GM12878 (cell line): Measurements from ENCODE around the gene NPL. TPM values are rescaled to one million over a fixed set of nuclear protein-coding genes. Genes with fewer than 3 reads are reported as not detected.

Source experiments
- ATAC-seq: fragments of 200-7000 bp; cut with Tn5 transposase; 3 replicates; pipeline ENCODE4 v1.9.1; 2020; ENCODE audit warnings: mild to moderate bottlenecking, moderate library complexity
- BruUV-seq: library from RNA; stranded (reverse); fragments of 400-500 nt; replicated peaks from 2 replicates; lab custom pipeline; 2021; lab: Mats Ljungman, UMichigan
- CTCF ChIA-PET: fragments of 300-600 bp; sonication (Branson Sonifier 250); formaldehyde crosslinking; extraction: SDS; loops from one replicate; lab custom pipeline; 2021; ENCODE audit warnings: inconsistent platforms; lab: Yijun Ruan, JAX
- POLR2A ChIA-PET: fragments of 350-600 bp; formaldehyde crosslinking; extraction: SDS; loops from one replicate; lab custom pipeline; 2021; ENCODE audit warnings: inconsistent platforms; lab: Charles Lee
- RAD21 ChIA-PET: fragments of 300-600 bp; sonication (Branson Sonifier 250); formaldehyde crosslinking; loops from one replicate; lab custom pipeline; 2023; ENCODE audit warnings: antibody characterized with exemption; ENCODE audit not compliant: unreplicated experiment; lab: Charles Lee
- SMC1A ChIA-PET: fragments of 300-600 bp; sonication (Branson Sonifier 250); formaldehyde crosslinking; loops from one replicate; lab custom pipeline; 2023; ENCODE audit not compliant: unreplicated experiment, uncharacterized antibody; lab: Charles Lee
- DNase-seq: peaks from one replicate; pipeline ENCODE4 v3.0.0-alpha.2; 2011; ENCODE audit warnings: low read depth, low spot score
- FAIRE-seq: peaks from 3 replicates; lab custom pipeline; 2011; peaks lifted over from hg19 to GRCh38; lab: Jason Lieb, UNC
- H2AFZ ChIP-seq: 2 replicates; pipeline ENCODE4 v1.6.0; 2011; ENCODE audit warnings: low read depth, low read length, control low read depth; ENCODE audit not compliant: control insufficient read depth
- H3K27ac ChIP-seq: 2 replicates; pipeline ENCODE4 v1.5.1; 2011; ENCODE audit warnings: control low read depth; ENCODE audit not compliant: control insufficient read depth, insufficient read depth
- H3K27me3 ChIP-seq, 2 experiments: replicated peaks in 1 of 2; 2 replicates each; pipeline versions ENCODE4 v1.6.0 to v1.6.1; 2011; ENCODE audit warnings: low read length in 1 of 2; ENCODE audit not compliant: control insufficient read depth in 2 of 2, insufficient read depth in 2 of 2
- H3K36me3 ChIP-seq, 2 experiments: 2 replicates each; pipeline ENCODE4 v1.5.1; 2011; ENCODE audit warnings: low read length in 1 of 2; ENCODE audit not compliant: control insufficient read depth in 2 of 2, insufficient read depth in 2 of 2
- H3K4me1 ChIP-seq: 2 replicates; pipeline ENCODE4 v1.6.1; 2011; ENCODE audit warnings: mild to moderate bottlenecking, low read length, moderate library complexity, mixed read lengths; ENCODE audit not compliant: control insufficient read depth, insufficient read depth
- H3K4me2 ChIP-seq: 2 replicates; pipeline ENCODE4 v1.6.0; 2011; ENCODE audit warnings: control low read depth; ENCODE audit not compliant: control insufficient read depth, insufficient read depth
- H3K4me3 ChIP-seq: fragments of 200-600 bp; sonication (generic); 2 replicates; pipeline ENCODE4 v1.5.1; 2016
- H3K79me2 ChIP-seq: 2 replicates; pipeline ENCODE4 v1.6.0; 2011; ENCODE audit warnings: low read length; ENCODE audit not compliant: control insufficient read depth, insufficient read depth
- H3K9ac ChIP-seq: 2 replicates; pipeline ENCODE4 v1.8.0; 2011; ENCODE audit warnings: low read length, control low read depth, mixed read lengths; ENCODE audit not compliant: control insufficient read depth, insufficient read depth
- H3K9me3 ChIP-seq: replicated peaks from 3 replicates; pipeline ENCODE4 v1.5.1; 2011; ENCODE audit warnings: mild to moderate bottlenecking, low read length; ENCODE audit not compliant: control insufficient read depth, insufficient read depth
- H4K20me1 ChIP-seq: 2 replicates; pipeline ENCODE4 v1.6.0; 2011; ENCODE audit not compliant: control insufficient read depth, insufficient read depth
- CEBPZ ChIP-seq: fragments of 150-350 bp; IDR thresholded peaks from 2 replicates; pipeline ENCODE4 v1.6.1; 2016; ENCODE audit warnings: low read depth, low read length
- E2F8 ChIP-seq: fragments of 450-650 bp; IDR thresholded peaks from 2 replicates; pipeline ENCODE4 v1.6.1; 2018; ENCODE audit warnings: mild to moderate bottlenecking, low read depth, moderate library complexity; ENCODE audit not compliant: partially characterized antibody
- JUND ChIP-seq: IDR thresholded peaks from 2 replicates; pipeline ENCODE4 v1.6.1; 2012; ENCODE audit warnings: low read depth, mild to moderate bottlenecking, low read length, improper control_type of control experiment, moderate library complexity
- PRDM15 ChIP-seq: fragments of 450-650 bp; formaldehyde crosslinking; IDR thresholded peaks from 2 replicates; pipeline ENCODE4 v1.4.0; 2020; ENCODE audit warnings: mild to moderate bottlenecking, moderate library complexity
- STAT3 ChIP-seq: IDR thresholded peaks from 2 replicates; pipeline ENCODE4 v1.6.1; 2011; ENCODE audit warnings: low read depth, low read length, improper control_type of control experiment
- SUZ12 ChIP-seq: fragments of 200-600 bp; sonication (generic); IDR thresholded peaks from one replicate; pipeline ENCODE4 v1.6.1; 2018; ENCODE audit warnings: antibody characterized with exemption, mild to moderate bottlenecking; ENCODE audit not compliant: unreplicated experiment
- WGBS: methylation state at CpG from one replicate; pipeline ENCODE4 v1.1.6; 2016; ENCODE audit warnings: low lambda C conversion rate; ENCODE audit not compliant: insufficient replicate concordance, insufficient coverage; ENCODE audit errors: missing lambda C conversion rate; 5-methylcytosine and 5-hydroxymethylcytosine counted together
- in situ Hi-C: fragments of 300-500 bp; cut with MboI; formaldehyde crosslinking; loops from 9 replicates; pipeline ENCODE4 v1.14.3; 2018; ENCODE audit warnings: mixed read lengths
- intact Hi-C: fragments of 100-400 bp; cut with micrococcal nuclease; formaldehyde crosslinking; loops from one replicate; pipeline ENCODE4 v1.14.2; 2022; ENCODE audit not compliant: unreplicated experiment
- polyA plus RNA-seq, 11 experiments: library from polyadenylated mRNA; depleted of rRNA in 4 of 11; unstranded in 6 of 11; stranded (reverse) in 5 of 11; fragments of >200 nt; fragmentation: Nextera tagmentation in 4 of 11; fragmentation: Illumina TruSeq in 1 of 11; extraction: Ambion mirVana in 4 of 11; extraction: Trizol in 1 of 11; gene quantifications; 1 replicate in 1 of 11; 2 replicates in 10 of 11; pipeline versions ENCODE4 v1.2.1 to v1.2.3, GENCODE V29; 2011 to 2016; ENCODE audit warnings: inconsistent platforms in 2 of 11, missing spikeins in 2 of 11, low read depth in 1 of 11
- total RNA-seq, 4 experiments: library from RNA; depleted of rRNA in 3 of 4; stranded (reverse); fragments of >200 nt in 3 of 4; fragmentation: Illumina TruSeq in 1 of 4; extraction: Trizol in 1 of 4; gene quantifications; 2 replicates each; pipeline versions ENCODE4 v1.2.1 to v1.2.3, GENCODE V29; 2013 to 2021

The NPL gene
- total and polyA plus RNA-seq, 10 of the 15 experiments (the other 5 are each of a cell fraction or from before 2014, with no cell fraction given) = 5.3 to 19.2 (median 10.0) TPM

GRCh38 chr1:182833271-182833670 is 43.7 kb downstream of the NPL start:
- no peak for TF ChIP-seq STAT3
- no peak for TF ChIP-seq JUND
- no peak for TF ChIP-seq SUZ12
- ATAC-seq = no peak
- no peaks in the 10 kb centered on the region for H3K79me2 ChIP-seq
- no peaks in the 10 kb centered on the region for H4K20me1 ChIP-seq
- no peak for FAIRE-seq
- H2AFZ ChIP-seq = no peak overlapping the region
- ChIA-PET CTCF (no interaction called here), SMC1A (no interaction called here), RAD21 (no interaction called here), POLR2A (no interaction called here)
- H3K27ac ChIP-seq = no peak overlapping the region
- intact Hi-C loops (no loop called here), in situ Hi-C loops (no loop called here)
- no TSS peak for BruUV-seq
- H3K36me3 ChIP-seq = no peaks in the 10 kb centered on the region
- H3K4me2 ChIP-seq = no peak overlapping the region
- H3K4me3 ChIP-seq = no peak overlapping the region
- DNase-seq = no peak
- H3K27me3 ChIP-seq = no peaks in the 10 kb centered on the region
- no peaks in the 10 kb centered on the region for H3K4me1 ChIP-seq
- H3K9ac ChIP-seq = no peak overlapping the region
- no peaks in the 10 kb centered on the region for H3K9me3 ChIP-seq

- no peak overlapping the region for H3K4me2 ChIP-seq
- ATAC-seq (no peak), DNase-seq (no peak), FAIRE-seq (no peak)
- ChIA-PET POLR2A (interaction anchor here (0.6 kb wide), 1 partner anchor 820 kb away, joined by 3 read pairs; no protein-coding TSS in a partner anchor), SMC1A (no interaction called here), RAD21 (interaction anchor here (1.5 kb wide), 1 partner anchor 49 kb away, joined by 3 read pairs; no protein-coding TSS in a partner anchor), CTCF (no interaction called here)
- H3K9me3 ChIP-seq = no peaks in the 10 kb centered on the region
- H3K27ac ChIP-seq = no peak overlapping the region
- no peak overlapping the region for H2AFZ ChIP-seq
- H3K4me1 ChIP-seq = no peaks in the 10 kb centered on the region
- H3K4me3 ChIP-seq = no peak overlapping the region
- no peaks in the 10 kb centered on the region for H4K20me1 ChIP-seq
- intact Hi-C loops = no loop called here
- in situ Hi-C loops = no loop called here
- 80% methylated on average over 2 of the region's 2 CpGs for WGBS
- no peaks in the 10 kb centered on the region for H3K36me3 ChIP-seq
- H3K9ac ChIP-seq = no peak overlapping the region
- peaks cover 2% of the 10 kb centered on the region; the same call in 1 of the 2 replicates for H3K79me2 ChIP-seq
- no TSS peak for BruUV-seq
- H3K27me3 ChIP-seq = no peaks in the 10 kb centered on the region
- no peak for TF ChIP-seq E2F8
- TF ChIP-seq PRDM15 (CRISPR knock-in tag) = no peak
- no peak for TF ChIP-seq CEBPZ
These were observed 44.8 kb downstream of the NPL start for GRCh38 chr1:182834326-182834725.
